A549 (cell line): ENCODE results near the gene MAD1L1.

Experiments used
- CEBPB ChIP-seq, 2 experiments: fragments of >200 bp in 1 of 2; sonication (Bioruptor Twin) in 1 of 2; formaldehyde crosslinking in 1 of 2; IDR thresholded peaks; 2 replicates each; pipeline ENCODE4 v1.6.1; 2012 to 2016
- CTCF ChIP-seq: fragments of >200 bp; sonication (Bioruptor Twin); formaldehyde crosslinking; IDR thresholded peaks from 3 replicates; pipeline ENCODE4 v1.5.1; 2016
- POLR2A ChIP-seq: IDR thresholded peaks from 2 replicates; pipeline ENCODE4 v1.6.1; 2012; ENCODE audit warnings: mild to moderate bottlenecking, low read length

GRCh38 chr7:1802899-1803298, 429.8 kb downstream of the MAD1L1 start:
- no peak for TF ChIP-seq CTCF
- TF ChIP-seq CEBPB (IDR thresholded peaks at IDR 0.05), result no peak
- no peak for TF ChIP-seq POLR2A
